Stimulated activated CD8-positive, alpha-beta memory T cell treated with anti-CD3 and anti-CD28 coated beads, Interleukin-2, amount 100 ng/mL, for 1 hour (primary cell): ENCODE data around the gene SEPTIN14.
"Not testable (repeated sequence)": the region's sequence is repeated elsewhere in the genome, so short reads cannot be mapped to it uniquely, and the experiment has no call there.

Source experiments
- DNase-seq, 2 donors: peaks; one replicate each; pipeline ENCODE4 v3.0.0-alpha.2; 2020; ENCODE audit warnings: low read depth in 2 of 2

The SEPTIN14 gene

DNA sequence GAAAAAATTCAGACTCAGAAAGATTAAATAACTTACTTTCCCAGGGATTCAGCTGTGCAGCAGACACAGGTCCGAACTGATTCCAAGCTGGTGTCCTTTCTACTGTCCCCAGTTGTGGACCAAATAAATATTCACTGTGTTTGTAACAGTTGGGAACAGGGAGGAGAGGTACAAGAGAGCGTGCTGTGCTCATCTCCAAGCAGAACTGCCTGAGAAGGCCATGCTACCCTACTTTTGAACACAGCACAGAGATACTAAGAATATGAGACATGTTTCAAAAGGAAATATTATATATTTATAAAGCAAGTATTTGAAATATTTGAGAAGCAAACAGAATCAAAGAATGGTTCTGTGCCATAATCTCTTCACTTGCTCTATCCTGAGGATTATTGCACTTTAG, at the start of gene SEPTIN14:
Gene SEPTIN14 (minus strand): TSS at position 101 of the 400 bp plus-strand sequence. CDS start 756 bp downstream, outside the sequence.
- DNase-seq: not testable (repeated sequence)

DNA sequence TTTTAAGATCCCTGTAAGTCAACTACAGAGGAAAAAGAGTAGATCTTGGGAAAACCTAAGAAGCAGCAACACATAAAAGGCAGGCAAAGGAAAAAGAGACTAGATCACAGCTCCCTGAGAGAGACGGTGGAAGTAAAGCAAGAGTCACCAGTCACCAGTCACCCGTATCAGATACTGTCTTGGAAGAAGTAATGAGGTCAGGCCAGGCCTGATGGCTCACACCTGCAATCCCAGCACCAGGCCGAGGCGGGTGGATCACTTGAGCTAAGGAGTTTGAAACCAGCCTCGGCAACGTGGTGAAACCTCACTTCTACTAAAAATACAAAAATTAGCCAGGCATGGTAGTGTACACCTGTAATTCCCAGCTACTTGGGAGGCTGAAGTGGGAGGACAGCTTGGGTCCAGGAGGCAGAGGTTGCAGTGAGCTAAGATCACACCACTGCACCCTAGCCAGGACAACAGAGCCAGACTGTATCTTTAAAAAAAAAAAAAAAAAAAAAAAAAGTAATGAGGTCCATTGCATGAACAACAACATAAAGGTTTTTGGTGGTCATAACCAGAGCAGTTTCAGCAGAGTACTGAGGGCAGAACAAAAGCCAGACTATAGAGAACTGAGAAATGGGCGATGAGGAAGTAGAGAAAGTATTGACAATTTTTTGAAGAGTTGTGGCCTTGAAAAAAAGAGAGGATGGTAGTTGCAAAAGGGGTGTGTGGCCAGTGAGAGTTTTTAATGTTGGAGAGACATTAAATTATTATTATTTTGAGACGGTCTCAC, 41.6 kb upstream of the SEPTIN14 start:
- DNase-seq: no peak

DNA sequence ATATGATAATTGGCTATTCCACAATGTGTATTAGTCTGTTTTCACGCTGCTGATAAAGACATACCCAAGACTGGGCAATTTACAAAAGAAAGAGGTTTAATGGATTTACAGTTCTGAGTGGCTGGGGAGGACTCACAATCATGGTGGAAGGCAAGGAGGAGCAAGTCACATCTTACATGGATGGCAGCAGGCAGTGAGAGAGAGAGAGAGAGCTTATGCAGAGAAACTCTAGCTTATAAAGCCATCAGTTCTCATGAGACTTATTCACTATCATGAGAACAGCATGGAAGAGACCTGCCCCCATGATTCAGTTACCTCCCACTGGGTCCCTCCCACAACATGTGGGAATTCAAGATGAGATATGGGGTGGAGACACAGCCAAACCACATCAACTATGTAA, 38.5 kb upstream of the SEPTIN14 start:
- DNase-seq: not testable (repeated sequence)

DNA sequence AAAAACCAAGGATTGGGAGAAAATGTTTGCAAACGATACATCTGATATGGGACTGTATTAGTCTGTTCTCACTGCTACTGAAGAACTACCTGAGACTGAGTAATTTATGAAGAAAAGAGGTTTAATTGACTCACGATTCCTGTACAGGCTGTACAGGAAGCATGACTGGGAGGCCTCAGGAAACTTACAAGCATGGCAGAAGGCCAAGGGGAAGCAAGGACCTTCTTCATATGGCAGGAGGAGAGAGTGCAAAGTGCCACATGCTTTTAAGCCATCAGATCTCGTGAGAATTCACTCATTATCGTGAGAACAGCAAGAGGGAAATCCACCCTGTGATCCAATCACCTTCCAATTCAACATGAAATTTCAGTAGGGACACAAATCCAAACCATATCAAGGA, 35.7 kb upstream of the SEPTIN14 start:
- DNase-seq: no peak

DNA sequence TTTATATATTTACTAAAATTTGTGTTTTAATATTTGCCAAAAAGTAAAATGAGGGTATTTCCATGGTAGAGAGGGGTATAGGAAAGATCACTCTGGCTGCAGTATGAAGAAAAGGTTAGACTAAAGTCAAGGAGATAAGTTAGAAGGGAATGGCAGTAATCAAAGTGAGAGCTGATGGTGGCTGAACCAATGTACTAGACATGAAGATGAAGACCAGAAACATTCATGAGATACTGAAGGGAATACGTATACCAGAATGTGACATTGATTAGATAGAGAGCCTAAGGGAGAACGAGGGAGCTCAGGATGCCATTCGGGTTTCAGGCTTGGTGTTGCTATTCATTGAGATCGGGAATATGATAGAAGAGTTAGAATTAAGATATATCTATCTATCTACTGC, 32.5 kb upstream of the SEPTIN14 start:
- no peak for DNase-seq

DNA sequence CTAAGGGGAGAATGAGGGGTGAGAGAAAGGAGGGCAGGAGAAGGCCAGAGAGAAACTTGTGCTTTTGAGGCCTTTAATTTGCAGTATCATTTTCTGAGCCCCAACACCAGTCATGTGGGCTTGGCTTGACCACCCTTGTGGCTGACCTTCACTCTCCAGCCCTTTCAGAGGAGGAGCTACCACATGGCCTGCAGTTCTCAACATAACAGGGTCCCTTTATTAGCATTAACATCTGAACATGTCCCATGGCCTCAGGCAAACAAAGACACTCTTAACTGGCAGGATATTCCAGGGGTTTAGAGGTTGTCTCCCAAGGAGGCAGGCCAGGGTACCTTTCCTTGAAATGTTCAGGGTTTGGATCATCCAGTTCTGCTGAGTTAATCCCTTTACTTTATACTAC, 31.4 kb upstream of the SEPTIN14 start:
- no peak for DNase-seq

DNA sequence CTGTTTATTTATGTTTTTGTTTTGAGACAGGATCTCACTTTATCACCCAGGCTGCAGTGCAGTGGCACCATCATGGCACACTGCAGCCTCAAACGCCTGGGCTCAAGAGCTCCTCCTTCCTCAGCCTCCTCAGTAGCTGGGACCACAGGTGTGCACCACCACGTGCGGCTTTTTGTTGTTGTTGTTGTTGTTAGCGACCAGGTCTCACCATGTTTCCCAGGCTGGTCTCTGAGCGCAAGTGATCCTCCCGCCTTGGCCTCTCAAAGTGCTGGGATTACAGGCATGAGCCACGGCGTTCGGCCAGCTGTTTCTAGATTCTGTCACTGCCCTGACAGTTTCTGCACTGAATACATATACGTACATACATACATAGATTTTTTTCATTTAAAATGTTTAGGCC, 25.8 kb upstream of the SEPTIN14 start:
- DNase-seq: not testable (repeated sequence)

DNA sequence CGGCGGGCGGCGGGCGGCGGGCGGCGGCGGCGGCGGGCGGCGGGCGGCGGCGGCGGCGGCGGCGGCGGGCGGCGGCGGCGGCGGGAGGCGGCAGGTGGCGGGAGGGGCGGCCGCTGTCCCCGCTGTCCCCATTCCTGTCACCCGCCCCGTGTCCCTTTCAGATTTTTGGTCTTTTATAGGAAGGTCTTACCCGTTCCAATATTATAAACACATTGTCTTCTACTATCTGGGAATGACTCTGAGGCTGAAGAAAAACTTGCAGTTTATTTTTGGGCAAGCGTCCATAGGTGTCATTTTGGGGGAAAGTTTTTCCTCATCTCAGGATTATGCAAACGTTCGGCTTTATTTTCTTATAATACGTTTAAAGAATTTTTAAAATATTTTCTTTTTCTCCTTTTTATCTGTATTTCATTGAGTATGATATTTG, 25.3 kb upstream of the SEPTIN14 start:
- DNase-seq: no peak

DNA sequence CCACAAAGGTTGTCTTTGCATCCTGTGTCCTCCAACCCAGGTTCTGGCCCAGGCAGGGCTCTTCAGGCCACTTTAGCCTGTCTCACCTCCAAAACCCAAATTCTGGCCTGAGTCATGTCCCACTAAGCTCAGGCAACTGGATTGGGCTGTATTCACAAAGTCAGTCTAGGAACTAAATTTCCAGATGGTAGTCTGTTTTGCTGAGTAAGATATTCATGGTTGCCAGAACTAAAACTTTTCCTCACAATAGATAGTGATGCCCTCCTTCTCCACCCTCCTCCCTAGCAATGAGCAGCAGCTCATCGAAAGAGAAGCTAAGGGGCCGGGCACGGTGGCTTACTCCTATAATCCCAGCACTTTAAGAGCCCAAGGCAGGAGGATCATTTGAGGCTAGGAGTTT, 21.8 kb upstream of the SEPTIN14 start:
- DNase-seq: no peak

DNA sequence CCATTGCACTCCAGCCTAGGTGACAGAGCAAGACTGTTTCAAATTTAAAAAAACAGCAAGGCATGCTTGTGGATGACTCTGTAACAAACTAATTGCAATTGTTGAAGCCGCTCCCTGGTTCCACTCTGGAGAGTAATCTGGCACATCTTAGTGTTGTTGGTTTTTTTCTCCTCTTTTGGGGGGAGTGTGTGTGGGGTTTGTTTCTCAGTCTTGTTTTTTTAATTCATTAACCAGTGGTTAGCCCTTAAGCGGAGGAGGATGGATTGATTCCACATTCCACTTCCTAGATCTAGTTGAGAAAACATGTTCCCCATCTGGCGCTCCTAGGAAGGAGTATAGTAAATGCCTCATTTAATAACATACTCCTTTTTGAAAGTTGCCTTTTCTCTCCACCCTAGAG, 16.1 kb upstream of the SEPTIN14 start:
- DNase-seq: no peak

DNA sequence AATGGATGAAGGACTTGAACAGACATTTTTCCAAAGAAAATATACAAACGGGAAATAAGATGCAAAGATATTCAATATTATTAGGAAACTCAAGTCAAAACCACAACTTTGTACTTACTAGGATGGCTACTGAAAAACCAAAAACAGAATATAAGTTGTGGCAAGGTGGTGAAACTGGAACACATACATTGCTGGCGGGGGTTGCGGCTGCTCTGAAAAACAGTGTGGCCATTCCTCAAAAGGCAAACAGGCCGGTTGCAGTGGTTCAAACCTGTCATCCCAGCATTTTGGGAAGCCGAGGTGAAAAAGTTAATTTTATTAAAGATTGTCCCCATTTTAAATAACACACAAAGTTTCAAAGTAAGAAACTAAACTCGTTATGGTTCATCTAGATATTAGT, 14.8 kb upstream of the SEPTIN14 start:
- DNase-seq: no peak

DNA sequence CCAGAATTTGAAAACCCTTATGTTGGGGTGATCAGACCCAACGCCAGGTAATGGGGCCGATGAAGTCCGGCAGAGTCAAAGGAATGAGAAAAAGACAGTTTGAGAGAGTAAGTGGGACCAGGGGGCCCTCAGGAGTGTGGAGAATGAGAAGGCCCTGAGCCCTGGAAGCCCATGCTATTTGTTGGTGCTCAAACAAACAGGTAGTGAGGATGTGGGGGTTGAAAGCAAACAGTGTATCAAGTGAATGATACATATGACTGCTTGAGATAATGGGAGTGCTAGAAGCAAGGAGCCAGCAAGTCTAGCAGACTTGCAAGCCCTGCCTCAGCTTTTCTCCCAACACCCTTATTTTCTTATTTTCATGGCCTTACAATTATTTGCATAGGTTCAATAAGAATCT, 11.2 kb upstream of the SEPTIN14 start:
- DNase-seq: no peak

DNA sequence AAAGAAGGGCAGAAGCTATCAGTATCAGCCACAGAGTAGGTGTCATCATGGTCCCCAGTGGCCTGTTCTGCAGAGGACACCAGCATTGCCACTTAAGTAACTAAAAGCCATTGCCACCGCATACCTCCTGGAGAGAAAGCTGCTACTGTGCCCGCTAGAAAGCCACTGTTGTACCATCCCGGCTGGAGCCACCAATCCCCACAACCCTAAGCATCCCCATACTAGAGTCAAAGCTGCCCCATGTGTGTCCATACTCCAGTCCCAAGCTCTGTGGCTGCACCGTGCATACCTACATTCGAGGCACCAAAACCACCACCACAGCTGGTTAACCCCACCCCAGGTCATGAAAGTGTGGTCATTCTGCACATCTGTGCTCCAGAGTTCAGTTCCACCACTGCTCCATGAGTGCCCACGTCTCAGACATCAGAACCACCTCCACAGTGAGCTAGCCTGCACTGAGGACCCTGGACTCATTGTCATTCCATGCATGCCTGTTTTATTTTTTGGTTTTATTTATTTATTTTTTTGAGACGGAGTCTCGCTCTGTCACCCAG, 9.5 kb upstream of the SEPTIN14 start:
- no peak for DNase-seq

DNA sequence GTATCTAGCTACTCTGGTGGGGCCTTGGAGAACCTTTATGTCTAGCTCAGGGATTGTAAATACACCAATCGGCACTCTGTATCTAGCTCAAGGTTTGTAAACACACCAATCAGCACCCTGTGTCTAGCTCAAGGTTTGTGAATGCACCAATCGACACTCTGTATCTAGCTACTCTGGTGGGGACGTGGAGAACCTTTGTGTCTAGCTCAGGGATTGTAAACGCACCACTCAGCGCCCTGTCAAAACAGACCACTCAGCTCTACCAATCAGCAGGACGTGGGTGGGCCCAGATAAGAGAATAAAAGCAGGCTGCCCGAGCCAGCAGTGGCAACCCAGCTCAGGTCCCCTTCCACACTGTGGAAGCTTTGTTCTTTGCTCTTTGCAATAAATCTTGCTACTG, 6.4 kb upstream of the SEPTIN14 start:
- not testable (repeated sequence) for DNase-seq

DNA sequence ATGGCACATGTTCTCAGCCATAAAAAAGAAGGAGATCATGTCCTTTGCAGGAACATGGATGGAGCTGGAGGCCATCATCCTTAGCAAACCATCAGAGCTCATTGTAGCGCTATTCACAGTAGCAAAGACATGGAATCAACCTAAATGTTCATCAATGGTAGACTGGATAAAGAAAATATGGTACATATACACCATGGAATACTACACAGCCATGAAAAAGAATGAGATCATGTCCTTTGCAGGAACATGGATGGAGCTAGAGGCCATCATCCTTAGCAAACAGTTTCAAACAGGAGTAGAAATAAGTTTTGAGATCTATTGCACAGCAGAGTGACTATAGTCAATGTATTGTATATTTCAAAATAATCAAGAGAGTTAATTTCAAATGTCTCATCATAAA, 17.4 kb downstream of the SEPTIN14 start:
- DNase-seq: not testable (repeated sequence)

DNA sequence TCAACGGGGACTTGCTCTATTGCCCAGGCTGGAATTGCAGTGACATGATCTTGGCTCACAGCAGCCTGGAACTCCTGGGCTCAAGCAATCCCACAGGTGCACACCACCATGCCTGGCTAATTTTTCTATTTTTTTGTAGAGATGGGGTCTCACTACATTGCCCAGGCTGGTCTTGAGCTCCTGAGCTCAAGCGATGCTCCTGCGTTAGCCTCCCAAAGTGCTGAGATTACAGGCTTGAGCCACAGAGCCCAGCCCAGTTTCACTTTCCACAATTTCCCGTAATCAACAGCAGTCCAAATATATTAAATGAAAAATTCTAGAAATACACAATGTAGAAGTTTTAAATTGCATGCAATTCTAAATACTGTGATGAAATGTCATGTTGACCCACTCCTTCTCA, 24.0 kb downstream of the SEPTIN14 start:
- DNase-seq: no peak

DNA sequence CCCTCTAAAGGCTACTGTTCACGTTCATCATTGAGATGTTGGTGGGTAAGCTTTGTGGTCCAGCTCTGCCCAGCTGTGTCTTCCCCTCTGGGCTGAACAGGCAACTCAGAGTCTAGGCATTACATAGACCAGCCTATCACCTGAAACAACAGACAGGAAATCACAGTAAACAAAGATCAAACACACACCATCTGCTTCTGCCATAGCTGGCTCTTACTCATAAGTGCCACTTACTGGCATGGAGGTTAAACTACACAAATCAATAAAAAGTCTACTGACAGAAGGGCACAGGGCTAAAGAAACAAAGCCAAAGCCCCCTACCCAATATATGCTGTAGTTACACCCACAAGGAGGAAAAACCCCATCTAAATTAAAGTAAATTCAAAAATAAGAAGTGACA, 35.0 kb downstream of the SEPTIN14 start:
- no peak for DNase-seq

DNA sequence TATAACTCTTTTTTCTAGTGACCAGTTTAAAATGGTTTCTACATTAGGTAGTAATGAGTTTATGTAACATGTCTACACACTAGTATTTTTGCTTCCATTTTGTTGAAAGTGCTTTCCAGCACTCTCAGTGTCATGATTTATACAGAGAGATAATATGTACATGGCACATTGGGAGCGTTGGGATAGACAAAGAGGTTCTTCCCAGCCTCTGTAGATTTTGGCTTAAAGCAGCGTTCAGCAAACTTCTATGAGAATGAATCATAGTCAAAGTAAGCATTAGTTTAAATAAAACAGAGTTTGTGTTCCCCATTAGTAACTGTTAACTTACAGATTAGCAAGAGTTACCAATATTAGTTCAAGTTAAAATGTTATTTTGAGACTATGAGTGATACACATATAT, 43.9 kb downstream of the SEPTIN14 start:
- DNase-seq: no peak

DNA sequence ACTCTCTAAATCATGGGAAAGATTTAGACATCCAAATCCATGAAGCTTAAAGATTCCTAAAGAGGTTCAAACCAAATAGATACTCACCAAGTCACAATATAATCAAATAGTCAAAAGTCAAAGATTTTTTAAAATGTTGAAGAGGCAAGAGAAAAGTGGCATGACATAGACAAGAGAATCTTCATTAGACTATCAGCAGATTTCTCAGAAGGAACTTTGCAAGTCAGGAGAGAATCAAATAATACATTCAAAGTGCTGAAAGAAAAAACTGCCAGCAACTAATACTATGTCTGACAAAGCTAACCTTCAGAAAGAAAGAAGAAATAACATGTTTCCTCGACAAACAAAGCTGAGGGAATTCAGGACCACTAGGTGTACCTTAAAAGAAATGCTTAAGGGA, 65.3 kb downstream of the SEPTIN14 start:
- DNase-seq: not testable (repeated sequence)

DNA sequence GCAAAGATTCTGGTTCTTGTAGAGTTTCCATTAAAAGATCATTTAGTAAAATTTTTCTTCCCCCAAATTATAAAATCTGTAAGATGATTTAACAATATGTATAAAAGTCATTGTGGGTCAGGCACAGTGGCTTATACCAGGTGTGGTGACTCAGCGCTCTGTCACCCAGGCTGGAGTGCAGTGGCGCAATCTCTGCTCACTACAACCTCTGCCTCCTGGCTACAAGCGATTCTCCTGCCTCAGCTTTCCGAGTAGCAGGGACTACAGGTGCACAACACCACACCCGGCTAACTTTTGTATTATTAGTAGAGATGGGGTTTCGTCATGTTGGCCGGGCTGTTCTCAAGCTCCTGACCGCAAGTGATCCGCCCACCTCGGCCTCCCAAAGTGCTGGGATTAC, 68.0 kb downstream of the SEPTIN14 start:
- no peak for DNase-seq

DNA sequence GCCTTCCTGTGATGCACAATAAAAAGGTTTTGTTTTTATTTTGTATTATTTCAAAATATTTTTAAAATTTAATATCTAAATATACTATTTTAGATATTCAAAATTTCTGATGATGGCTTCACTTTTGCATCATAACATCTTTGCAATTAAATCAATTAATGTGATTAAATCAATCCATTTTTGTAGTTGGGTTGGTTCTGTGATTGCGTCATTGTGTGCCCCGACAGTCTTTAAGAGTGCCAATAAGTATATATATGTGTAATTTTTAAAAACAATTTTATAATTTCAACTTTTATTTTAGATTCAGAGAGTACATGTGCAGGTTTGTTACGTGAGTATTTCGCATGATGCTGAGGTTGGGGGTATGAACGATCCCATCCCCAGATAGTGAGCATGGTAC, 70.5 kb downstream of the SEPTIN14 start:
- no peak for DNase-seq

DNA sequence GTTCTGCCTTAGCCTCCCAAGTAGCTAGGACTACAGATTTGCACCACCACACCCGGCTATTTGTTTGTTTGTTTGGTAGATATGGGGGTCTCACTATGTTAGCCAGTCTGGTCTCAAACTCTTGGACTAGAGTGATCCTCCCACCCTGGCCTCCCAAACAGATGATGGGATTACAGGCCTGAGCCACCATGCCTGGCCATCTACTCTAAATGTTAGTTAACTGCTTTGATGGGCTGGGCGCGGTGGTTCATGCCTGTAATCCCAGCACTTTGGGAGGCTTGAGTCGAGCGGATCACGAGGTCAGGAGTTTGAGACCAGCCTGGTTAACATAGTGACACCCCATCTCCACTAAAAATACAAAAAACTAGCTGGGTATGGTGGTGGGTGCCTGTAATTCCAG, 74.8 kb downstream of the SEPTIN14 start:
- DNase-seq: no peak

DNA sequence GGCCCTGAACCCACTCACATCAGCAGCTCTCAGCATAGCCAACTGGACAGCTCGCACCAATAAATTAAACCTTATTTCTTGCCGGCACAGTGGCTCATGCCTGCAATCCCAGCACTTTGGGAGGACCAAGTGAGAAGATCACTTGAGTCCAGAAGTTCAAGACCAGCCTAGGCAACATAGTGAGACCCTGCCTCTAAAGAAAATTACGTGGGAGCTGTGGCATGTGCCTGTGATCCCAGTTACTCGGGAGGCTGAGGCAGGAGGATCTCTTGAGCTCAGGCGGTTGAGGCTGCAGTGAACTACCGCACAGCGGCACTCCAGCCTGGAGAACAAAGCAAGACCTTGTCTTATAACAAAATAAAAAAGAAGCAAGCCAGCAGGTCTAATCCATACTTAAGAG, 75.7 kb downstream of the SEPTIN14 start:
- DNase-seq: no peak

DNA sequence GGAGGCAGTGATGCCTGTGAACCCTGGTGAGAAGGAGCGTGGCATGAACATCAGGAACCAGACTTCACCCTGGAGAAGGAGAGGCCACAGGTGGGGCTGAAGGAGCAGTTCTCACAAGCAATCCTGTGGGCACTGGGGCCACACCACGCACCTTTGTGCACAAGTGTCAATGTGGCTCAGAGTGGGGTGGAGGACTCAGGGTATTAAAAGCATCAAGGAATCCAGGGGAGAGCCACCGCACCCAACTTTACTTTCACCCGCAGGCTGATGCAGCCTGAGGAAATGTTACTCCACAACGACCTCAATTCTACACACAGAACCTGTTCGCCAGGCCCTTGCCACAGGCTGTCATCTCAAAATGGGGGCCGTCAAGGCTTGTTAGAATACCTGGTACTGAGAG, 77.1 kb downstream of the SEPTIN14 start:
- DNase-seq: not testable (repeated sequence)
